ENCODE measurements around the gene TBCB. TPM values are rescaled to one million over a fixed set of nuclear protein-coding genes. Genes with fewer than 3 reads are reported as not detected.
"Not testable (repeated sequence)": the region's sequence is repeated elsewhere in the genome, so short reads cannot be mapped to it uniquely, and the experiment has no call there.

The TBCB gene
- 100 to 1,000 TPM; 110 to 122 (median 112) TPM for polyA plus RNA-seq (ENCODE audit: insufficient read length in 3 of 3)

GRCh38 chr19:36115453-36116343 is at the start of gene TBCB:
Gene TBCB, plus strand, starts transcription at chr19:36115468. Its CDS starts 93 bp downstream, at chr19:36115561.
- DNase-seq (ENCODE audit: low read depth in 3 of 3, low spot score in 2 of 3), result no peak

- DNase-seq (ENCODE audit: low read depth in 3 of 3, low spot score in 2 of 3), result no peak
Observed at GRCh38 chr19:36067681-36068080, 47.6 kb upstream of the TBCB start.

GRCh38 chr19:36068810-36069499 is 46.3 kb upstream of the TBCB start:
- DNase-seq (ENCODE audit: low read depth in 3 of 3, low spot score in 2 of 3), result not testable (repeated sequence)

GRCh38 chr19:36072081-36072480 is 43.2 kb upstream of the TBCB start:
- DNase-seq (ENCODE audit: low read depth in 3 of 3, low spot score in 2 of 3), result no peak

GRCh38 chr19:36073121-36073876 is 42.0 kb upstream of the TBCB start:
- DNase-seq (ENCODE audit: low read depth in 3 of 3, low spot score in 2 of 3), result no peak

- DNase-seq (ENCODE audit: low read depth in 3 of 3, low spot score in 2 of 3), result no peak
Observed at GRCh38 chr19:36079389-36079945, 35.8 kb upstream of the TBCB start.

GRCh38 chr19:36081385-36081784 is 33.9 kb upstream of the TBCB start:
- DNase-seq (ENCODE audit: low read depth in 3 of 3, low spot score in 2 of 3), result no peak

- no peak for DNase-seq (ENCODE audit: low read depth in 3 of 3, low spot score in 2 of 3)
Observed at GRCh38 chr19:36081894-36082293, 33.4 kb upstream of the TBCB start.

GRCh38 chr19:36082916-36083315 is 32.4 kb upstream of the TBCB start:
- DNase-seq (ENCODE audit: low read depth in 3 of 3, low spot score in 2 of 3), result no peak

GRCh38 chr19:36084231-36085009 is 30.8 kb upstream of the TBCB start:
- DNase-seq (ENCODE audit: low read depth in 3 of 3, low spot score in 2 of 3), result no peak

GRCh38 chr19:36086326-36086725 is 28.9 kb upstream of the TBCB start:
- no peak for DNase-seq (ENCODE audit: low read depth in 3 of 3, low spot score in 2 of 3)

- DNase-seq (ENCODE audit: low read depth in 3 of 3, low spot score in 2 of 3), result no peak
Observed at GRCh38 chr19:36089847-36090246, 25.4 kb upstream of the TBCB start.

- DNase-seq (ENCODE audit: low read depth in 3 of 3, low spot score in 2 of 3), result no peak
Observed at GRCh38 chr19:36090910-36091695, 24.2 kb upstream of the TBCB start.

GRCh38 chr19:36092566-36092965 is 22.7 kb upstream of the TBCB start:
- DNase-seq (ENCODE audit: low read depth in 3 of 3, low spot score in 2 of 3), result no peak

- DNase-seq (ENCODE audit: low read depth in 3 of 3, low spot score in 2 of 3), result no peak
Observed at GRCh38 chr19:36093146-36093662, 22.1 kb upstream of the TBCB start.

- no peak for DNase-seq (ENCODE audit: low read depth in 3 of 3, low spot score in 2 of 3)
Observed at GRCh38 chr19:36093687-36094086, 21.6 kb upstream of the TBCB start.

- DNase-seq (ENCODE audit: low read depth in 3 of 3, low spot score in 2 of 3), result no peak
Observed at GRCh38 chr19:36097036-36097435, 18.2 kb upstream of the TBCB start.

- DNase-seq (ENCODE audit: low read depth in 3 of 3, low spot score in 2 of 3), result no peak
Observed at GRCh38 chr19:36099166-36099785, 16.0 kb upstream of the TBCB start.

GRCh38 chr19:36100476-36100875 is 14.8 kb upstream of the TBCB start:
- no peak for DNase-seq (ENCODE audit: low read depth in 3 of 3, low spot score in 2 of 3)
